ENCODE results near the gene USF3.
"Not testable (repeated sequence)": the region's sequence is repeated elsewhere in the genome, so short reads cannot be mapped to it uniquely, and the experiment has no call there.

USF3 gene

GRCh38 chr3:113638910-113639309 is 57.5 kb downstream of the USF3 start:
- H3K4me3 ChIP-seq (ENCODE audit: control insufficient read depth, low read depth, low read length) = no peak overlapping the region
- DNase-seq (ENCODE audit: low read depth) = no peak
- TF ChIP-seq CTCF (conservative IDR thresholded peaks at IDR 0.05; ENCODE audit: control insufficient read depth, insufficient read depth, low read depth, low read length) = no peak

- no peak for TF ChIP-seq CTCF (conservative IDR thresholded peaks at IDR 0.05; ENCODE audit: control insufficient read depth, insufficient read depth, low read depth, low read length)
- no peak overlapping the region for H3K4me3 ChIP-seq (ENCODE audit: control insufficient read depth, low read depth, low read length)
- DNase-seq (ENCODE audit: low read depth) = no peak
Measured at GRCh38 chr3:113637756-113638155, 58.7 kb downstream of the USF3 start.

GRCh38 chr3:113636034-113636433 is 60.4 kb downstream of the USF3 start:
- DNase-seq (ENCODE audit: low read depth); H3K4me3 ChIP-seq (ENCODE audit: control insufficient read depth, low read depth, low read length): not testable (repeated sequence)

- no peak for TF ChIP-seq CTCF (conservative IDR thresholded peaks at IDR 0.05; ENCODE audit: control insufficient read depth, insufficient read depth, low read depth, low read length)
- no peak overlapping the region for H3K4me3 ChIP-seq (ENCODE audit: control insufficient read depth, low read depth, low read length)
Measured at GRCh38 chr3:113634782-113635474, 61.5 kb downstream of the USF3 start.

GRCh38 chr3:113631573-113631972 is 64.9 kb downstream of the USF3 start:
- TF ChIP-seq CTCF (conservative IDR thresholded peaks at IDR 0.05; ENCODE audit: control insufficient read depth, insufficient read depth, low read depth, low read length) = no peak
- no peak for DNase-seq (ENCODE audit: low read depth)
- no peak overlapping the region for H3K4me3 ChIP-seq (ENCODE audit: control insufficient read depth, low read depth, low read length)

More at GRCh38 chr3:113634782-113635474, 61.5 kb downstream of the USF3 start:
- DNase-seq (ENCODE audit: low read depth) = no peak

GRCh38 chr3:113630956-113631542 is 65.4 kb downstream of the USF3 start:
- TF ChIP-seq CTCF (conservative IDR thresholded peaks at IDR 0.05; ENCODE audit: control insufficient read depth, insufficient read depth, low read depth, low read length) = no peak
- no peak overlapping the region for H3K4me3 ChIP-seq (ENCODE audit: control insufficient read depth, low read depth, low read length)
- DNase-seq (ENCODE audit: low read depth) = no peak

GRCh38 chr3:113629584-113630421 is 66.6 kb downstream of the USF3 start:
- no peak overlapping the region for H3K4me3 ChIP-seq (ENCODE audit: control insufficient read depth, low read depth, low read length)
- no peak for TF ChIP-seq CTCF (conservative IDR thresholded peaks at IDR 0.05; ENCODE audit: control insufficient read depth, insufficient read depth, low read depth, low read length)
- no peak for DNase-seq (ENCODE audit: low read depth)
